Measurements from ENCODE around the gene FBXO42. TPM values are rescaled to one million over a fixed set of nuclear protein-coding genes. Genes with fewer than 3 reads are reported as not detected.
A peak's percentile ranks its signal among the peaks of the same experiment; 100 is the strongest.

FBXO42 gene
- total and polyA plus RNA-seq, 2 of the 8 experiments (the other 6 are each of a cell fraction or from before 2014, with no cell fraction given) = 15.1 to 17.0 TPM

DNA sequence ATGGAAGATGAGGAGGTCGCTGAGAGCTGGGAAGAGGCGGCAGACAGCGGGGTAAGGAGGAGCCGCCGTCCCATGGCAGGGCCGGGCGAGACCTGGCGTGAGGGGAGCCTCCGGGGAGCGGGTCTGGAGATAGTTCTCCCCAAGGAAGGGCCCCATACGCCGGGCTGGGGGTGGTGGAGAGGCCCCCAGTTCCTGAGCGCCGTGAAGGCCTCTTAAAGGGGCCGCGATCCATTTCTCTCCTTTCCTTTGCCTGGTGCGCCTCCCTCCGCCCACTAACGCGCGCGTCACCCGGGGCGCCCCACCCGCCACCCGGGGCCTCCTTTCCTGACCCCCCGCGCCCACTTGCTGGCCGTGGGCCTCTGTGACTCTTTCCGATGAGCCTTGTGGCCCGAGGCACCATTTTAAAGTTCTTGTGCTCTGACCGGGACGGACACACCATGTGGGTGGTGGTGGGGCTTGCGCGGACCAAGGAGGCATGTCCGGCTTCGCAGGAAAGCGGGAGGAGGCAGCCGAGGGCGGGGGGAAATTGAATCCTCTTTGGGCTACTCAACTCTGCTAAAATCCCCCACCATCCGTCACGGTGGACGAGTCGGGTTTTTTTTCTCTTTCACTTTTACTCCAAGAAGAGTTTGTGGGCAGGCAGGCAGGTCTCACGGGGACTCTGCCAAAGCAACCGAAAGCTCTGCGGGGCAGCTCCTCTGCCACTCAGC is 15.1 kb upstream of the FBXO42 start:
- H3K18ac ChIP-seq (ENCODE audit: extremely low read depth, low read length) = peak overlapping the region; percentile 96
- peaks cover 7 to 12% of the 10 kb centered on the region in 2 experiments for H4K20me1 ChIP-seq (replicated peaks in 1 of 2; ENCODE audit: control insufficient read depth in 1 of 2, insufficient read depth in 2 of 2, low read length in 2 of 2)
- H3K9me3 ChIP-seq (ENCODE audit: insufficient read depth in 2 of 2, low read depth in 1 of 2, low read length in 1 of 2) = no peaks in the 10 kb centered on the region
- H3K4ac ChIP-seq (replicated peaks; ENCODE audit: insufficient read length, low read depth, low read length) = no peak overlapping the region
- peak overlapping the region; percentile 88 for H3K27ac ChIP-seq (ENCODE audit: low read depth, low read length)
- peak overlapping the region; percentile 65 to 83 (median 77) for H3K9ac ChIP-seq (replicated peaks in 1 of 4; ENCODE audit: extremely low read depth in 1 of 4, low read depth in 3 of 4, low read length in 3 of 4)
- peak overlapping the region; percentile 91 for H4K91ac ChIP-seq (replicated peaks; ENCODE audit: insufficient read length, low read length)
- ChIA-PET CTCF (ENCODE audit: partially characterized antibody) (interaction anchor here (0.8 to 1.7 kb wide), 3 partner anchors 14 to 57 kb away, joined by 3 to 5 read pairs (median 4); no protein-coding TSS in a partner anchor), POLR2A (ENCODE audit: partially characterized antibody) (interaction anchor here (0.6 to 4.7 kb wide), 14 partner anchors 9 to 199 kb away, joined by 3 to 32 read pairs (median 4); partner anchors contain the start of gene FBXO42)
- no peak overlapping the region for H2BK20ac ChIP-seq (ENCODE audit: low read length)
- H3K14ac ChIP-seq (ENCODE audit: insufficient read length) = no peak overlapping the region
- peaks cover 5% of the 10 kb centered on the region; the same call in 1 of the 2 replicates for H3K23me2 ChIP-seq (ENCODE audit: low read depth, low read length)
- H3K4me1 ChIP-seq (replicated peaks in 1 of 4; ENCODE audit: control insufficient read depth in 3 of 4, insufficient read depth in 4 of 4, low read length in 3 of 4) = peaks cover 0 to 3% (median 1%) of the 10 kb centered on the region in 4 experiments; a peak in 2 of 7 replicates
- peak overlapping the region; percentile 93 for H4K5ac ChIP-seq (ENCODE audit: insufficient read length, low read depth, low read length)
- peak overlapping the region; percentile 92 for H3K56ac ChIP-seq (replicated peaks; ENCODE audit: insufficient read length, low read depth, low read length)
- peaks cover 0 to under 1% (median 0%) of the 10 kb centered on the region in 4 experiments; a peak in 1 of 8 replicates for H3K36me3 ChIP-seq (ENCODE audit: control insufficient read depth in 2 of 4, insufficient read depth in 4 of 4, low read length in 3 of 4)
- DNase-seq (ENCODE audit: low read depth in 1 of 2, low spot score in 2 of 2) = peak in 1 of 2 experiments; percentile 84
- H3K79me2 ChIP-seq (ENCODE audit: control insufficient read depth in 1 of 2, insufficient read depth in 2 of 2, low read length in 2 of 2) = peaks cover 20 to 47% of the 10 kb centered on the region in 2 experiments
- H2BK120ac ChIP-seq (replicated peaks; ENCODE audit: low read depth, low read length) = no peak overlapping the region
- H2BK12ac ChIP-seq (ENCODE audit: low read depth, low read length) = no peak overlapping the region
- no peak overlapping the region for H2AFZ ChIP-seq (ENCODE audit: low read length)
- no peak for FAIRE-seq
- peak overlapping the region; percentile 73 for H4K8ac ChIP-seq (ENCODE audit: extremely low read depth, insufficient read depth, low read length)
- 2% methylated on average over 40 of the region's 47 CpGs; no CpG with 5 or more reads in 1 of the 2 experiments for WGBS, 2 experiments (ENCODE audit: extremely low coverage in 1 of 2, insufficient coverage in 1 of 2, insufficient read length in 1 of 2, insufficient replicate concordance in 2 of 2, low coverage in 1 of 2, low lambda C conversion rate in 2 of 2, missing lambda C conversion rate in 1 of 2)
- H3K4me3 ChIP-seq (ENCODE audit: extremely low read depth in 1 of 4, insufficient read depth in 2 of 4, low read depth in 3 of 4, low read length in 4 of 4) = peak overlapping the region; percentile 72 to 91 (median 80)
- no peaks in the 10 kb centered on the region for H3K27me3 ChIP-seq (replicated peaks in 1 of 4; ENCODE audit: control insufficient read depth in 3 of 4, extremely low read depth in 1 of 4, insufficient read depth in 3 of 4, low read length in 3 of 4)
- H2AK5ac ChIP-seq (ENCODE audit: low read depth, low read length) = no peak overlapping the region
- H3K23ac ChIP-seq (ENCODE audit: insufficient read length) = no peak overlapping the region
- no peaks in the 10 kb centered on the region for H3K79me1 ChIP-seq (ENCODE audit: low read depth, low read length)
- peak overlapping the region; percentile 65 to 83 for H3K4me2 ChIP-seq (ENCODE audit: insufficient read depth in 1 of 2, low read depth in 2 of 2, low read length in 2 of 2)
- H2BK15ac ChIP-seq (ENCODE audit: low read length) = no peak overlapping the region
- peak overlapping the region; percentile 96 for H2BK5ac ChIP-seq (ENCODE audit: low read depth, low read length)
- TF ChIP-seq NRF1 (IDR thresholded peaks at IDR 0.05; ENCODE audit: low read depth, low read length) = no peak
- TF ChIP-seq CREB1 (IDR thresholded peaks at IDR 0.05) = no peak
- TF ChIP-seq SAP30 (IDR thresholded peaks at IDR 0.05; ENCODE audit: insufficient read depth, insufficient replicate concordance, low read length) = no peak
- no peak for TF ChIP-seq TCF12 (IDR thresholded peaks at IDR 0.05; ENCODE audit: low read depth, low read length)
- no peak for TF ChIP-seq JUND (IDR thresholded peaks at IDR 0.05; ENCODE audit: low read length)
- peak; percentile 54; the same call in 1 of the 2 replicates for TF ChIP-seq KDM5A (IDR thresholded peaks at IDR 0.05; ENCODE audit: low read length)
- TF ChIP-seq BACH1 (IDR thresholded peaks at IDR 0.05; ENCODE audit: low read length) = no peak; the same call in 1 of the 2 replicates
- TF ChIP-seq CHD1 (IDR thresholded peaks at IDR 0.05; ENCODE audit: low read depth, low read length) = no peak
- TF ChIP-seq CHD2 (IDR thresholded peaks at IDR 0.05; ENCODE audit: low read length) = peak; percentile 8; the same call in 1 of the 2 replicates
- no peak for TF ChIP-seq EGR1 (IDR thresholded peaks at IDR 0.05; ENCODE audit: borderline replicate concordance, low read depth, low read length)
- TF ChIP-seq POU5F1 (IDR thresholded peaks at IDR 0.05; ENCODE audit: low read depth, low read length) = no peak
- TF ChIP-seq KDM4A (IDR thresholded peaks at IDR 0.05; ENCODE audit: low read depth, low read length, severe bottlenecking) = peak; percentile 43
- no peak for TF ChIP-seq KDM1A (IDR thresholded peaks at IDR 0.05; ENCODE audit: borderline replicate concordance, low read length)
